T47D (cell line): ENCODE results near the gene KLHDC4.

ENCODE experiments used
- DNase-seq, 2 experiments: peaks; one replicate each; pipeline versions ENCODE4 v3.0.0 to v3.0.0-alpha.2; 2011 to 2012; ENCODE audit warnings: low read depth in 1 of 2, low spot score in 1 of 2
- JUND ChIP-seq: IDR thresholded peaks from 2 replicates; pipeline ENCODE4 v1.6.1; 2012; ENCODE audit warnings: low read depth
- in situ Hi-C: cut with HindIII; loops from 2 replicates; pipeline ENCODE4 v1.10.0; 2016; ENCODE audit warnings: low sequenced_read_pairs, low pct_unique_long_range_greater_than_20kb

The KLHDC4 gene

GRCh38 chr16:87747626-87748414 is 18.0 kb downstream of the KLHDC4 start:
- no peak for DNase-seq
- no peak for TF ChIP-seq JUND
- in situ Hi-C loops: no loop called here

DNA sequence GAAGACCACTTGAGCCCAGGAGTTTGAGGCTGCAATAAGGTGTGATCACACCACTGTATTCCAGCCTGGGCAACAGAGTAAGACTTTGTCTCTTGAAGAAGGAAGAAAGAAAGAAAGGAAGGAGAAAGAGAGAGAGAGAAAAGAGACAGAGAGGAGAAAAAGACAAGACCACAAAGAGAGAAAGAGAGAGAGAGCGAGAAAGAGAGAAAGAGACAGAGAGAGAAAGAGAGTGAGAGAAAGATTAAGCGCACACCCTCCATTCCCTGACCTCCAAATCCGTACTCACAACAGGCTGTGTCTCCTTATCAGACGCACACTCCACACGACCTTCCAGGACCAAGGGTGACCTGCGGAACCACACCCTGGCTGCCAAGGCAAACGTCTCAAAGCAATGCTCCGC is 19.6 kb downstream of the KLHDC4 start:
- TF ChIP-seq JUND: no peak
- in situ Hi-C loops: no loop called here
- no peak for DNase-seq

DNA sequence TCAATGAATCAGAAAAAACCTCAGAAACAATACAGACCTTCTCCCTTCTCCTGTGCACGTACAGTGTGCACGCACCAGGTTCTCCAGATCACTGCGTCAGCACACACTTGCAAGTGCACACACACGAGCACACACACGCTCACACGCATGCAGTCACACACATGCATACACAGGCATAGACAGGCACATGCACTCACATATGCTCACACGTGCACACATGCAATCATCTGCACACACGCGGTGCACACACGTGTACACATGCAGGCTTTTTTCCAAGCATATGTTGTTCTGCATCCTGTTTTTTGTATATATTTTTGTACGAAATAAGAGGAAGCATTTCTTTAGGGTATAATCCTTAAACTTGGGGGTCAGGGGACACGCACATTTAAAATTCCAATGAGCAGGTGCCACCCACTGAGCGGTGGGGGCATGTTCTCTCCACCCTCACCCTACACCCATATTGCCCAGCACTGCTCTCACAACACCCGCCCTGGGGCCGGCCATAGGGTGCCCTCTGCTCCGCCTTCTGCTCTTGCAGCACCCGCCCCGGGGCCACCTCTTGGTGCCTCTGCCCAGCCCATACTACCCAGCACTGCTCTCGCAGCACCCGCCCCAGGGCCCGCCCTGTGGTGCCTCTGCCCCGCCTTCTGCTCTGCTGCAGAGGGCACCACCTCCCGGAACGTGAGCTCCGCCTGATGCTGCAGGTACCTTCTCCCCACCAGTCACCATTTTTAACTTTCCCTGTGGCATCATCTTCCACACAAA is 20.9 kb downstream of the KLHDC4 start:
- in situ Hi-C loops: no loop called here
- TF ChIP-seq JUND: no peak
- DNase-seq: no peak

- no peak for TF ChIP-seq JUND
- DNase-seq: no peak
- in situ Hi-C loops: no loop called here
Observed at GRCh38 chr16:87742781-87743490, 22.9 kb downstream of the KLHDC4 start.

DNA sequence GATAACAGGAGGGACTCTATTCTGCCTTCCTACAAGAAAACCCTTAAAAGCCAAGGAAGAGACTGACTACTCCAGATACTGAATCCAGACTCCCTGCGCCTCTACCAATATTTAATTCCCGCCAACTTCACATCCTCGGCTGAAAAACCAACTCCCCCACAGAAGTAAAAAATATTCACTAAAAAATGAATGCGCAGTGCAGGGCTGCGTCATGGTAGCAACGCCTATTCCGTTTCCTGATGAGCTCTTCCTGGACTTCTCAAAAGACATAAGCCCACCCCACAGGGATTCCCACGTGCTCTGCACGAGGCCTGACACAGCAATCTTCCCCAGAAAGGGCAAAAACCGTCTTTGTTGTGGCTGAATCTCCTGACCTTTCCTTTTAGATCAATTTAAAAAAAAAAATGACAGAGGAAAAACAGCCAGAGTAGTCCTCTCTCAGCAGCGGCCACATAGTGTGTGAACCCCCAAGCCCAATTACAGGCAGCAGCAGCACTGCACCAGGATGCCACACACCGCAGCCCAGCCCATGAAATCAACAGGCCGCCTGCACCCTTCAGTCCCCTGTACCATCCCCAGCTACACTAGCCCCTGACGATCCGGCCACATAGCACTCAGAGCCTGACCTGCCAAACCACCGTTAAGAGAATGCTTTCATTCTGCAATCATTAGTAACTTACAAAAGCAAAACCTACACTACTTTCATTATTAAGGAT is 23.9 kb downstream of the KLHDC4 start:
- no peak for TF ChIP-seq JUND
- DNase-seq: no peak
- in situ Hi-C loops: no loop called here

DNA sequence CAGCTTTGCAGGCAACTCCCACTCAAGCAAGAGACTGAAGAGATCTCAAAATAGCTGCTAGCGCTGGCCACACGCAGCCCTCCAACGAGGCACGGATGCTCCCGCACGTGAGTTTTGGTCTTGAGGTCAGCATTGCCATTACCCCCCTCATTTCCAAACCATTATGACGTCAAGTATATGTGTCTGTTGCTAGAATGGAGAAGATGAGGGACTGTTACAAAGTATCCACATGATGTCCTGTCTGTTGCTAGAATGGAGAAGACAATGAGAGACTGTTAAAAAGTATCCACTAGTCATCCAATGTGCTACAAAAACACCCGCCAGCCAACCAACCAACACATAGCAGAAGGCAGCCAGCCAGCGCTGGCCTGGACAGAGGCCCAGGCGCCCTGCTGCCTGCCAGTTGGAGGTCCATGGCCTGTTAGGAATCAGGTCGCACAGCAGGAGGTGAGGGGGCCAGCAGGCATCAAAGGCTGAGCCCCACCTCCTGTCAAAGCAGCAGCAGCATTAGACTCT is 24.8 kb downstream of the KLHDC4 start:
- no peak for TF ChIP-seq JUND
- in situ Hi-C loops: no loop called here
- DNase-seq: no peak

- in situ Hi-C loops: no loop called here
- no peak for TF ChIP-seq JUND
- no peak for DNase-seq
Observed at GRCh38 chr16:87740441-87740840, 25.3 kb downstream of the KLHDC4 start.

GRCh38 chr16:87739801-87740200 is 26.0 kb downstream of the KLHDC4 start:
- DNase-seq: no peak
- in situ Hi-C loops: no loop called here
- TF ChIP-seq JUND: no peak

- no peak for TF ChIP-seq JUND
- DNase-seq: no peak
- in situ Hi-C loops: no loop called here
Observed at GRCh38 chr16:87736008-87736382, 29.8 kb downstream of the KLHDC4 start.

- no peak for TF ChIP-seq JUND
- no peak for DNase-seq
- in situ Hi-C loops: no loop called here
Observed at GRCh38 chr16:87735270-87736007, 30.3 kb downstream of the KLHDC4 start.

DNA sequence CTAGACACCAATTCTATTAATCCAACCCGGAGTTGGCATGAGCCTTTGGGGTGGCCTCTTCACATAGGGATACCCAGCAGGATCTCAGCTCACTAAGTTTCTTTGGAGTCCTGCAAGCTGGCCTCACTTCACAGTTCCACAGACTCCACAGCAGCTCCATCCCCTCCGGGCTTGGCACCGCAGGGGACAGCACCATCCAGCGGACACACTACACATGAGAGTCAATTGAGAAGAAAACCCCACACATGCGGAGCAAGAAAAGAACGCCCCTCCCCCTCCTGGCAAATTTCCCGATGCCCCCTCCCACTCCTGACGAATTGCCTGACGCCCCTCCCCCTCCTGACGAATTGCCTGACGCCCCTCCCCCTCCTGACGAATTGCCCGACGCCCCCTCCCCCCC is 31.1 kb downstream of the KLHDC4 start:
- TF ChIP-seq JUND: no peak
- DNase-seq: no peak
- in situ Hi-C loops: no loop called here

- in situ Hi-C loops: no loop called here
- no peak for TF ChIP-seq JUND
- DNase-seq: no peak
Observed at GRCh38 chr16:87733190-87733589, 32.6 kb downstream of the KLHDC4 start.
